Chondrocyte (in vitro differentiated cells): ENCODE data around the gene RPGRIP1. TPM values are rescaled to one million over a fixed set of nuclear protein-coding genes. Genes with fewer than 3 reads are reported as not detected.

ENCODE experiments used
- DNase-seq: peaks from one replicate; pipeline ENCODE4 v3.0.0; 2021; ENCODE audit warnings: mixed read lengths, low spot score
- H3K27ac Mint-ChIP-seq: one replicate; pipeline ENCODE4 v1.8.0; 2021; ENCODE audit warnings: mild to moderate bottlenecking, moderate library complexity, mixed read lengths; ENCODE audit not compliant: unreplicated experiment
- H3K27me3 Mint-ChIP-seq: 2 replicates; pipeline ENCODE4 v1.8.0; 2021; ENCODE audit warnings: low read depth, mixed read lengths
- H3K36me3 Mint-ChIP-seq: 2 replicates; pipeline ENCODE4 v1.8.0; 2021; ENCODE audit warnings: low read depth, mixed read lengths
- H3K4me1 Mint-ChIP-seq: 2 replicates; pipeline ENCODE4 v1.8.0; 2021; ENCODE audit warnings: low read depth, mild to moderate bottlenecking, mixed read lengths
- H3K4me3 Mint-ChIP-seq: one replicate; pipeline ENCODE4 v1.8.0; 2021; ENCODE audit warnings: mild to moderate bottlenecking, moderate library complexity, mixed read lengths; ENCODE audit not compliant: unreplicated experiment
- H3K9me3 Mint-ChIP-seq: 2 replicates; pipeline ENCODE4 v1.8.0; 2021; ENCODE audit warnings: low read depth, mixed read lengths
- total RNA-seq: library from RNA; stranded (reverse); gene quantifications from 3 replicates; pipeline ENCODE4 v1.2.1, GENCODE V29; 2021
- TF ChIP-seq, protein P1 (sequence below): fragments of 200-600 bp; sonication (generic); IDR thresholded peaks from 2 replicates; pipeline ENCODE4 v1.5.0; 2021; ENCODE audit warnings: antibody characterized with exemption, mild to moderate bottlenecking, moderate library complexity

The RPGRIP1 gene
- total RNA-seq, 1 donor from 2014 or later, result not detected

DNA sequence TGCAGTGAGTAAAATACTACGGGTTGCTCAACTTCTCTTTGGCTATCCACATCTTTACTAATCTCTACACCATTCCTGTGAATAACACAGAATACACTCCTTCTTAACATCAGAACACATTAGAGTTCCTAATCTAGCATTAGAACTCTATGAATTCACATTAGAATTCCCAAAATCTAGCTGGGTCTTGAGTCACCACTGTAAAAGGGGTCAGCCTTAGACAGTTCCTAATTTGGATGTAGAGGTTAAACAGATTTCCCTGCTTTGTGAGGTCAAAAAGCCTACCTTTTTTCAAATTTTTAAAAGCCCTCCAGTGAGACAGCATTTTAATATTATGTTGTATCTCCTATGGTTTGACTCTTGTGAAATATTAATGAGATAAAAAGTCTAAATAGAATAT, 18.1 kb upstream of the RPGRIP1 start:
- TF ChIP-seq, protein P1, sequence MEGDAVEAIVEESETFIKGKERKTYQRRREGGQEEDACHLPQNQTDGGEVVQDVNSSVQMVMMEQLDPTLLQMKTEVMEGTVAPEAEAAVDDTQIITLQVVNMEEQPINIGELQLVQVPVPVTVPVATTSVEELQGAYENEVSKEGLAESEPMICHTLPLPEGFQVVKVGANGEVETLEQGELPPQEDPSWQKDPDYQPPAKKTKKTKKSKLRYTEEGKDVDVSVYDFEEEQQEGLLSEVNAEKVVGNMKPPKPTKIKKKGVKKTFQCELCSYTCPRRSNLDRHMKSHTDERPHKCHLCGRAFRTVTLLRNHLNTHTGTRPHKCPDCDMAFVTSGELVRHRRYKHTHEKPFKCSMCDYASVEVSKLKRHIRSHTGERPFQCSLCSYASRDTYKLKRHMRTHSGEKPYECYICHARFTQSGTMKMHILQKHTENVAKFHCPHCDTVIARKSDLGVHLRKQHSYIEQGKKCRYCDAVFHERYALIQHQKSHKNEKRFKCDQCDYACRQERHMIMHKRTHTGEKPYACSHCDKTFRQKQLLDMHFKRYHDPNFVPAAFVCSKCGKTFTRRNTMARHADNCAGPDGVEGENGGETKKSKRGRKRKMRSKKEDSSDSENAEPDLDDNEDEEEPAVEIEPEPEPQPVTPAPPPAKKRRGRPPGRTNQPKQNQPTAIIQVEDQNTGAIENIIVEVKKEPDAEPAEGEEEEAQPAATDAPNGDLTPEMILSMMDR, result no peak
- DNase-seq, result no peak
- Mint-ChIP-seq H3K27ac (peak overlapping the region; percentile 78), H3K27me3 (no peaks in the 10 kb centered on the region), H3K4me3 (no peak overlapping the region), H3K4me1 (peaks cover 85% of the 10 kb centered on the region), H3K9me3 (no peaks in the 10 kb centered on the region), H3K36me3 (peaks cover 33% of the 10 kb centered on the region)

DNA sequence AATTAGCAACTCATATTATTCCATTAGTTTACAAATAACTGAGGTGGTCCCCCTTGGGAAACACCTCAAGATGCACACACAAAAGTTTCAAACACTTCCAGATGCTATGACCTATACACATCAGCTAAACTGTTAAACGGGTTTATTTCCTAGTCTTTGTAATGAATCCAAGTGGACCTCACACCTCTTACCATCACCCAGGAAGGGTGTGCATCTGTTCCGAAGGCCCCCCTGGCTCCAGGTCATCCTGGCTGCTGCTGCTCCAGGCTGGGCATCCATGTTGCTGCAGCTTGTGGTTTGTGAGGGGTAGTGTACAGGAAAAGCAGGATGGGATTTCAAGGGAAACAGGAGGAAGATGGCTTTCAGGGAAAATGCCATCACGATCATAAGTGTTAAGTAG, 17.5 kb upstream of the RPGRIP1 start:
- Mint-ChIP-seq H3K9me3 (no peaks in the 10 kb centered on the region), H3K27me3 (no peaks in the 10 kb centered on the region), H3K4me3 (no peak overlapping the region), H3K36me3 (peaks cover 30% of the 10 kb centered on the region), H3K27ac (peak overlapping the region; percentile 78), H3K4me1 (peaks cover 84% of the 10 kb centered on the region)
- TF ChIP-seq, protein P1, result no peak
- DNase-seq, result peak; percentile 28

DNA sequence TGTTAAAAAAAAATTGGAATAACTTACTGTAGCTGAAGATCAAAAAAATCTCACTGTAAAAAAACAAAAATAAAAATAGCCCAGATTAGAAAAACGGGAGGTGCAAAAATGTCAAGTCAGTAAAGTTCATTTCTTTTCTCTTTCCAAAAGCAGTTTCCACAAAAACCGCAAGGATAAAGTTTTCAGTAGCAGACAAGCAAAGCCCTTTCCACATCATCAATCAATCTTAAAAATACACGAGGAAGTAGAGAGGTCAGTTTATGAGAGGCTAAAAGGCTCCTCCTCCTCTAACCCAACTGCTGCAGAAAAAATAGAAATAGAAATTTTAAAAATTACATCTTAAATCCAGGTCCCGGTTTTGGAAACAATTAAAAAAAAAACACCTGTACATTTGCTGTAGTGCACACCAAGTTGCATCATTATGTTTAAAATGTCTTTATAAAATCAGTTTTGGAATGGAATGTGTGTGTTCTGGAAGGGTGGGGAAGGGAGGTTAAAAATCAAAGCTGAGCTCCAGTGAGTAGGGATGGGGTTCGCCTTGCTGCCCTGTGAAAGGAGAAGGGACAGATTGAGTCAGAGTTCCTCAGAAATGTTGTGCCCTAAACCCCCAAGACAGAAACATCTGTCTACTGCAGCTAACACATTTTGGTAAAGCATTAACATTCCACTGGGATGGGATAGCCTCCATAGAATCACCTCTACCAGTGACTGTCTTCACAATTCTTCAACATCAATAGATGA, 16.4 kb upstream of the RPGRIP1 start:
- TF ChIP-seq, protein P1, result no peak
- Mint-ChIP-seq H3K27ac (peak overlapping the region; percentile 100), H3K36me3 (peaks cover 34% of the 10 kb centered on the region), H3K4me3 (peak overlapping the region; percentile 49), H3K4me1 (peaks cover 80% of the 10 kb centered on the region), H3K9me3 (no peaks in the 10 kb centered on the region), H3K27me3 (no peaks in the 10 kb centered on the region)
- DNase-seq, result no peak

DNA sequence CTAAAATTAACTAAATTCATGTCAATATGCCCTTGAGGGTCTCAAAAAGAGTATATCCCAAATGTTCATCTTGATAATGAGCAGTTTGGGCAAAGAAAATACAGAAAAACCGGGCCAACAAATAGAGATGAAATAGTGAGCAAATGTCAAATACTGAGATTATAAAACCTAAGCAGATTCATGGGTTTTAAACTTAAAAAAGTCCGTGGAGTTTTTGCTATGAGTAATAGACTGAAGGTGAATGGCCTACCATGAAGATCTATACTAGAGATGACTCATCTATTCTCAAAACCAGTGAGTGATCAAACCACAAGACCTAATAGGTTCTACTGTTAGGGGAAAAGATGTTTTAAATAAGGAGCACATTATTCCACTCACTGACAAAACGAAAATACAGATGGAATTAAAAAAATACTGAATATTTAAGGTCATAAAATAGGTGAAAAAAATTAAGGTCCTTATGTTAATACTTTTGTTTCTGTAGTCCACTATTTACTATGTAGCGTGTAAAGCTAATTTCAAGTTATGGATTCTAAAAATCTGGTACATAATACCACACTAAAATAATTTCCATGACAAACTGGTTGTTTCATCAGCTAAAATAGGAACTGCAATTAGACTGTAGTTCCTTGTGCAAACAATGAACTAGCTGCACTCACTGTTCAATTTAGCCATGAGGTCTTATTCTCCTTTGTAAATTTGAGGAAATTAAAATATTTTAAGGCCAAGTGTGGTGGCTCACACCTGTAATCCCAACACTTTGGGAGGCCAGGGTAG, 15.7 kb upstream of the RPGRIP1 start:
- Mint-ChIP-seq H3K4me1 (peaks cover 72% of the 10 kb centered on the region), H3K27ac (peak overlapping the region; percentile 100), H3K27me3 (no peaks in the 10 kb centered on the region), H3K9me3 (no peaks in the 10 kb centered on the region), H3K36me3 (peaks cover 30% of the 10 kb centered on the region), H3K4me3 (peak overlapping the region; percentile 3)
- TF ChIP-seq, protein P1, result no peak
- DNase-seq, result no peak

DNA sequence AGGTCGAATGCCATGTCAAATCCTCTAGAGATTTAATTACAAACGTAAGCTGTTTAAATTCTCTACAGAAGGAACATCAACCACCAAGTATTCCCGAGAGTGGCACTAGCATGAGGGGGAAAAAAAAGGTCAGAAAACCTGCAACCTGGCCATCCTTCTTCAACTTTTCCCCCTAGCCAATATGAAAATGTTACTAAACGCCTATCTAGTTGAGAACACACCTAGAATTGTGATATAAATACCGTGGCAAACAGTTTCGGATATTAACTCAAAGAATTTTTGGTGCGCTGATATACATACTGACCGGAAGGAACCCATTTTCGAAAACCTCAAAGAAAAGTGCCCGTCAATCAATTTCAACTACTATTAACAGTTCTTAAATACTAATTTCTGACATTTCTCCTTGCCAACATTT, 12.4 kb upstream of the RPGRIP1 start:
- H3K27me3 Mint-ChIP-seq, result no peaks in the 10 kb centered on the region
- DNase-seq, result no peak
- TF ChIP-seq, protein P1, result no peak
- peaks cover 58% of the 10 kb centered on the region for H3K4me1 Mint-ChIP-seq
- peaks cover 21% of the 10 kb centered on the region for H3K36me3 Mint-ChIP-seq
- H3K27ac Mint-ChIP-seq, result peak overlapping the region; percentile 100
- H3K9me3 Mint-ChIP-seq, result no peaks in the 10 kb centered on the region
- H3K4me3 Mint-ChIP-seq, result peak overlapping the region; percentile 97
